OCI-LY3 (cell line): ENCODE data around the gene SLC35F3.

Experiments used
- H2AFZ ChIP-seq: fragments of 200-600, 300-600 bp; shearing (Covaris generic); 2 replicates; pipeline ENCODE4 v1.6.0; 2014; ENCODE audit warnings: antibody characterized with exemption, low read depth, low read length
- H3K27ac ChIP-seq: fragments of 200-600, 300-600 bp; sonication (generic); 2 replicates; pipeline ENCODE4 v1.5.1; 2014; ENCODE audit warnings: mild to moderate bottlenecking, low read length, moderate library complexity, mixed read lengths
- H3K27me3 ChIP-seq: fragments of 200-600, 300-600 bp; sonication (generic); 2 replicates; pipeline ENCODE4 v1.6.1; 2014; ENCODE audit warnings: low read depth, low read length, mixed read lengths
- H3K36me3 ChIP-seq: fragments of 200-600, 300-600 bp; sonication (generic); replicated peaks from 2 replicates; pipeline ENCODE3; 2014; ENCODE audit warnings: low read depth, low read length, mixed read lengths
- H3K4me1 ChIP-seq: fragments of 300-600, 200-600 bp; sonication (generic); 2 replicates; pipeline ENCODE4 v1.6.1; 2014; ENCODE audit warnings: low read length, mixed read lengths
- H3K4me2 ChIP-seq: fragments of 200-600, 300-600 bp; sonication (generic); 2 replicates; pipeline ENCODE4 v1.6.1; 2014; ENCODE audit warnings: low read length, mixed read lengths
- H3K4me3 ChIP-seq: fragments of 300-600, 200-600 bp; sonication (generic); 2 replicates; pipeline ENCODE4 v1.5.1; 2014; ENCODE audit warnings: antibody characterized with exemption, mild to moderate bottlenecking, low read length, moderate library complexity
- H3K79me2 ChIP-seq: fragments of 300-600, 200-600 bp; shearing (Covaris generic); 2 replicates; pipeline ENCODE4 v1.6.1; 2014; ENCODE audit warnings: mild to moderate bottlenecking, low read length, mixed read lengths
- H3K9ac ChIP-seq: fragments of 300-600, 200-600 bp; shearing (Covaris generic); 2 replicates; pipeline ENCODE4 v1.6.0; 2014; ENCODE audit warnings: mild to moderate bottlenecking, low read length, moderate library complexity
- H3K9me3 ChIP-seq: fragments of 200-600, 300-600 bp; shearing (Covaris generic); 2 replicates; pipeline ENCODE4 v1.6.1; 2014; ENCODE audit warnings: low read length, mixed read lengths; ENCODE audit not compliant: insufficient read depth
- H4K20me1 ChIP-seq: fragments of 200-600, 300-600 bp; sonication (generic); 2 replicates; pipeline ENCODE4 v1.6.1; 2016; ENCODE audit warnings: low read length, mixed read lengths; ENCODE audit not compliant: insufficient read depth
- CTCF ChIP-seq: fragments of 200-600, 300-600 bp; sonication (generic); IDR thresholded peaks from 2 replicates; pipeline ENCODE4 v1.5.1; 2014; ENCODE audit warnings: antibody characterized with exemption, low read length, low read depth
- EZH2phosphoT487 ChIP-seq: fragments of 200-600 bp; shearing (Covaris generic); IDR thresholded peaks from 2 replicates; pipeline ENCODE4 v1.6.1; 2018; ENCODE audit warnings: antibody characterized with exemption, mixed run types, low read depth

The SLC35F3 gene

GRCh38 chr1:234090212-234091064 is 186.0 kb downstream of the SLC35F3 start:
- Histone ChIP-seq H3K27me3 (peaks cover 30% of the 10 kb centered on the region), H3K4me1 (no peaks in the 10 kb centered on the region), H2AFZ (no peak overlapping the region), H3K27ac (no peak overlapping the region), H3K9me3 (0 out of 2 replicates have a peak, but pooled peaks cover 3% of the 10 kb centered on the region), H3K9ac (no peak overlapping the region), H3K79me2 (no peaks in the 10 kb centered on the region), H3K4me3 (no peak overlapping the region), H4K20me1 (no peaks in the 10 kb centered on the region), H3K36me3 (no peaks in the 10 kb centered on the region), H3K4me2 (no peak overlapping the region)
- no peak for TF ChIP-seq EZH2phosphoT487
- TF ChIP-seq CTCF: no peak

- H3K79me2 ChIP-seq: no peaks in the 10 kb centered on the region
- no peak overlapping the region for H3K4me3 ChIP-seq
- no peaks in the 10 kb centered on the region for H3K36me3 ChIP-seq
- no peaks in the 10 kb centered on the region for H3K4me1 ChIP-seq
- H3K9ac ChIP-seq: no peak overlapping the region
- 0 out of 2 replicates have a peak, but pooled peaks cover 3% of the 10 kb centered on the region for H3K9me3 ChIP-seq
- no peaks in the 10 kb centered on the region for H4K20me1 ChIP-seq
- H3K4me2 ChIP-seq: no peak overlapping the region
- H2AFZ ChIP-seq: no peak overlapping the region
- peaks cover 28% of the 10 kb centered on the region for H3K27me3 ChIP-seq
- TF ChIP-seq EZH2phosphoT487: no peak
- H3K27ac ChIP-seq: no peak overlapping the region
Observed at GRCh38 chr1:234091065-234091401, 186.6 kb downstream of the SLC35F3 start.

GRCh38 chr1:234091876-234092275 is 187.4 kb downstream of the SLC35F3 start:
- H2AFZ ChIP-seq: no peak overlapping the region

GRCh38 chr1:234093107-234093506 is 188.6 kb downstream of the SLC35F3 start:
- Histone ChIP-seq H3K4me2 (no peak overlapping the region), H3K4me1 (no peaks in the 10 kb centered on the region), H3K27ac (no peak overlapping the region), H3K36me3 (no peaks in the 10 kb centered on the region), H3K9me3 (0 out of 2 replicates have a peak, but pooled peaks cover 3% of the 10 kb centered on the region), H3K79me2 (no peaks in the 10 kb centered on the region), H3K27me3 (peaks cover 25% of the 10 kb centered on the region), H3K9ac (no peak overlapping the region), H2AFZ (no peak overlapping the region), H3K4me3 (no peak overlapping the region), H4K20me1 (no peaks in the 10 kb centered on the region)
- TF ChIP-seq EZH2phosphoT487 (no peak), CTCF (no peak)

More at GRCh38 chr1:234091876-234092275, 187.4 kb downstream of the SLC35F3 start:
- TF ChIP-seq CTCF: no peak
- TF ChIP-seq EZH2phosphoT487: no peak
- H3K4me1 ChIP-seq: no peaks in the 10 kb centered on the region
- H3K9me3 ChIP-seq: 0 out of 2 replicates have a peak, but pooled peaks cover 3% of the 10 kb centered on the region
- H3K9ac ChIP-seq: no peak overlapping the region
- H3K27ac ChIP-seq: no peak overlapping the region
- H4K20me1 ChIP-seq: no peaks in the 10 kb centered on the region
- H3K36me3 ChIP-seq: no peaks in the 10 kb centered on the region
- H3K4me3 ChIP-seq: no peak overlapping the region
- H3K4me2 ChIP-seq: no peak overlapping the region
- H3K27me3 ChIP-seq: peaks cover 25% of the 10 kb centered on the region
- H3K79me2 ChIP-seq: no peaks in the 10 kb centered on the region
